Medulla oblongata (tissue), 1 donor: ENCODE results near the gene NMRK2.

ENCODE experiments used
- DNase-seq: peaks from one replicate; pipeline ENCODE4 v3.0.0-alpha.2; 2015; ENCODE audit errors: extremely low spot score

The NMRK2 gene

DNA sequence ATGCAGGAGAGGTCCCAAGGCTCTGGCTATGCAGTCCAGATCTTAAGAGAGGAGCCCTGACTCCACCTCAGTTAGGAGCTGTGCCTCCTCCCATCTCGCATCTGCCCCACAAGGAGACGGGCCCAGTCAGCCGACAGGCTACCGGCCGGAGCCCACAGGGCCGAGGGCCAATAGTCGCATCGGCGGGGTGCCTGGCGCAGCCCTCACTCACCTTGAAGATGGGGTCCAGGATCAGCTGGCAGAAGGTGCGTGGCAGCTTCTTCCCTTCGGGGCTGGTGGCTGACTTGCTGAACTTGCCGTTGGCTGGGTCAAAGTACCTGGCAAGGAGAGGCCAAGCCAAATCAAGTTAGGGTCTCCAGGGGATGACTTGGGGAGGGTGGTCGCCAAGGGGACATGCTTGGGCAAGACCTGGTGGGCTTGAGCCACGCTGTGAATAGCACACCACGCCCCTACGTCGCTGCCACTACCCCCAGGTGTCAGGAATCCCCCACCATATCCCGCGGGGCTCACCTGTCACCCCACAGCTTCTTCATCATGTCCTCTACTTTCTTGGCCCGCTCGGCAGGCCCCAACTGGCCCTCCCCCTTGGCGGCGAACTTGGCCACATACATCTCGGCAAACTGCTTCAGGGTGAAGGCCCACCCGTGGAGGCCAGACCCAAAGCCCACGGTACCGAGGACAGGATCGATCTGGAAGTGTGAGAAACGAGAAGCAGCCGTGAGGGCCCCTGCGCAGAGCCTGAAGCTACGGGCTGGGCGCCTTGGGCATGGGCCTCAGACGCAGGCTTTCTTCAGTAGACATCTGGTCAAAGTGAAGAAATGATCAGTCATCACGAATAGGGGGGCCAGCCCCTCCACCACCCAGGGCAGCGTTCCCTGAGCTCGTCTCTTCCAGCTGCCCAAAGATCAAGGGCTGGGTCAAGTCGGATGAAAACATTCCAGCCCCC, 49.1 kb downstream of the NMRK2 start:
- no peak for DNase-seq

DNA sequence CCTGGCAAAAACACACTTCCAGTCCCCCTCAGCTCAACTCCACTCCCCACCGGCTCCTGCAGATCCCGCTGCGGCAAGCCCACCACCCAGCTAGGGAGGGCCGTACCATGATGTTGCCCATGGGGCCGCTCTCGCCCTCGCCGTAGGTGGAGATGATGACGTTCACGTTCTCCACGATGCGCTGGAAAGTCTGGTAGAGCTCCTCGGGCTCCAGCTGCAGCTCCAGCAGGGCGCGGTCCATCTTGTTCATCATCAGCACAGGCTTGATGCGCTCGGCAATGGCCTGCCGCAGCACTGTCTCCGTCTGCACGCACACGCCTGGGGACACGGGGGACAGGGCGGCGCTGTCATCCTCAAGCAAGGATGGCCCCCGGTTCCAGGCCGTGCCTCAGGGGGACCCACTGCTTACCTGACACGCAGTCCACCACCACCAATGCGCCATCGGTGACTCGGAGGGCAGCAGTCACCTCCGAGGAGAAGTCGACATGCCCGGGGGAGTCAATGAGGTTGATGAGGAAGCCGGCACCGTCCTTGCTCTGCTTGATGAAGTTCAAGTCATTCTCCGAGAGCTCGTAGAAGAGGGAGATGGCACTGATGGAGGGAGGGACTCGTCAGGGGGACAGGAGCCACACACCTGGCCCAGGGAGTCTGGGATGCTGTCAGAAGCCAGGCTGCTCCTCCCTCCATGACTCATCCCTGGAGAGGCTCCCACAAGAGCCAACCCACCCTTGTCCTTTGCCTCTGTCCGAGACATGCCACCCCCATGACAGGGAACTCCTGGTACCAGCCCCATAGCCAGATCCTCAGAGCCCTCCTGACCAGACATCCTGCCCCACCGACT, 50.1 kb downstream of the NMRK2 start:
- DNase-seq: no peak

DNA sequence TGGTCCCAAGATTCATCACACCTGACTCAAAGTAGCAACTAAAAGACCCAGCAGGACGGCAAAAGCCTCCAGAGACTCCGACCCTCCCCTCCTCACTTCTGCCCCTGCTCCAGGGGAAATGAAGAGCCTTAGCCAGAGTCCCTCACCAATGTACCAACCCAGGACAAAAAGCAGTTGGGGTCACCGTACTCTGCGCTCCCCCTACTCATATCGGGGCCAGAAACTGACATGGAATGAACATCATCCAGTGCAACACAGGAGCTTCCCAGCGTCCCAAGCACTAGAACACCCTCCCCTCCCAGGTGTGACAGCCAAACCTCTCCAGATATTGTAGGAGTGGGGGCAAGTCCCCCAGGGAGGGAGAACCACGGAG, 50.7 kb downstream of the NMRK2 start:
- DNase-seq: no peak

DNA sequence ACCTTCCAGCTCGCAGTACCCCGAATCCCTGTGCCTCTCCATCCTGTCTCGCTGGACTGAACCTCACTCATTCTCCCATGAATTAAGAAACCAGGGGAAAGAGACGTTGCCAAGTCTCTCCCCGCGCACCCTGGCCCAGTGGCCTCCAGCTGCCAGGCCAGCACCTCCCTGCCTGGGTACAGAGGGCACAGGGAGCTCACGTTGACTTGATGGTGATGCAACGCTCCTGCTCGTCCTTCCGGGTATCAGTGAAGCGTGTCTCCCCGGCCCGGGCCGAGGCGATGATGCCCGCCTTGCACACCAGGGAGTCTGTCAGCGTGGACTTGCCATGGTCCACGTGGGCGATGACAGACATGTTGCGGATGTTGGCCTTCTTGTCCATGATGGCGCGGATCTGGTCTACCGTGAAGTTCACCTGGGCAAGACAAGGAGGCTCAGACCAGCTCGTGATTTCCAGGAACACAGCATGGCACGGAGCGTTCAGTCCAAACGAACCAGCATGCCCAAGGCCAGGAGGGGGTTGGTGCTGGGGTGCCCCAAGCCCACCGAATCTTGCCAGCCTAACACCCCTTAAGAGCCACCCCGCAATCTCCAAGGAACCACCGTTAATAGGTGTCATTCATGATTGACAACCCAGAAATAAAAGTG, 51.2 kb downstream of the NMRK2 start:
- DNase-seq: no peak

DNA sequence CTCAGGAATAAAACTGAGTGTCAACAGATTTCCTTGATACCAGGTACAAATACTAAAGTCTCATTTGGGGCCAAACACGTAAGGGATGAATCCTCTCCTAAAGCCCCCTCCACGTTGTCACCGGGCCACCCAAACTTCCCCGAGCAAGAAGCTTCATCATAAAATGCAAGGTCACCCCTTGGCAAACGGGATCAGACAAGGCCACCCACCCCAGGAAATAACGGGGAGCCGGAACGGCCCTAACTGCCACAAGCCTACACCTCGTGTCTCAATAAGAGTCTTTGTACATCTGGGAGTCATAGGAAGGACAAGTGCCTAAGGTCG, 51.7 kb downstream of the NMRK2 start:
- peak; percentile 36 for DNase-seq

DNA sequence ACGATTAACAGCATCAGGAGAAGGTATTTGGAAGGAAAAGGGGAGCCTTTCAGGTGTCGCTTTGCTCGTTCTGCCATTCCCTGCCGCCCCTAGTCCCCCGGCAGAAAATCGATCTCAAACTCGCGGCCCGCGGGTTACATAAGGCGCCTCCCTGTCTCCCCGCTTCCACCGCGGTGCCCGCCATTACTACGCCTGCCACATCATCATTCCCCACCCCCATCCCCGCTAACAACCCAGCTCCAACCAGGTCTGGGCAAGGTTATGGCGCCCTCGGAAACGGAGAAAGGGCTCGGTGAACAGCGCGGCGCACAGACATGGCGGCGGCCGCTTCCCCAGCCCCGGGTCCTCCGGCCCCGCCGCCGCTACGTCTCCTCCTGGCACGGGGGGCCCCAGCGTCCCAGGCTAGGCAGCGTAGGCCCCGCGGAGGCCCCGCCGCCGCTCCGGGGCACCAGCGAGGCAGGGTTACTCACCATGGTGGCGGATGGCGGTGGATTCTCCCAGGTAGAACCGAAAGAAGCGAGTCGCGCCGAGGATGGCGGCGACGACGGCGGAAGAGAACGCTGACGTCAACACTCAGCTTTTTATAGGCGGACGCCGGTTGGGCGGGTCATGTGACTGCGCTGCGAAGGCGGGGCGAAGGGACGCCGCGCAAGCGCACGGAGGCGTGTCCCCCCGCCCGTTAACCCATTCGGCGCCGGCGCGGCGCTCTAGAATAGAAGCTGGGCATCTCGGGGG, 52.2 kb downstream of the NMRK2 start, which contains the start of gene EEF2:
EEF2 (minus strand) TSS at position 556 of the 735 bp plus-strand sequence; CDS start at position 473, 83 bp downstream.
- DNase-seq: peak; percentile 91

DNA sequence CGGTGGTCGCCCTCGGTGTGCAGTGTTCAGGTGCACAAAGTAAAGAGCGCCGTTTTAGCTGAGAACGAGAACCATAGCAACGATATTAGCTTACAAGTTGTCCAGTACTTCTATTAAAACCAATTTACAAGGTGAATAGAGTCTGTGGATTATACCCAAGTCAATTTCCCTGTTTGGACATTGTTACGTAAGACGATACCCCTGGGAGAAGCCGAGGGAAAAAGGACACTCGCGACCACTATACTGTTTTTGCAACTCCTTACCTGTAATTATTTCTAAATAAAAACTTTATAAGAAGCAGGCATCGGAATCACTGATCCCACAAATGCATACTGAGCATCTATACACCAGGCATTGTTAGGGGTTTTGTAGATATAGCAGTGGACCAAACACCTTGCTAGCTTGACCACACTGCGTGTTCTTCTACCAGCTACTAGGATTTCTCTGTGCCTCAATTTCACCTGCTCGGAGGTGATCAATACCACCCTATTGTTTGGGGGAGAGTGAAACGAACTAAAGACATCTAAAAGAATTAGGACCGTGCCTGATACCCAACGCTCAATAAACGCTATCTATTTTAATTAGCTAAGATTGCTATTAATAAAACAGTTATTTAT, 52.9 kb downstream of the NMRK2 start:
- DNase-seq: no peak

DNA sequence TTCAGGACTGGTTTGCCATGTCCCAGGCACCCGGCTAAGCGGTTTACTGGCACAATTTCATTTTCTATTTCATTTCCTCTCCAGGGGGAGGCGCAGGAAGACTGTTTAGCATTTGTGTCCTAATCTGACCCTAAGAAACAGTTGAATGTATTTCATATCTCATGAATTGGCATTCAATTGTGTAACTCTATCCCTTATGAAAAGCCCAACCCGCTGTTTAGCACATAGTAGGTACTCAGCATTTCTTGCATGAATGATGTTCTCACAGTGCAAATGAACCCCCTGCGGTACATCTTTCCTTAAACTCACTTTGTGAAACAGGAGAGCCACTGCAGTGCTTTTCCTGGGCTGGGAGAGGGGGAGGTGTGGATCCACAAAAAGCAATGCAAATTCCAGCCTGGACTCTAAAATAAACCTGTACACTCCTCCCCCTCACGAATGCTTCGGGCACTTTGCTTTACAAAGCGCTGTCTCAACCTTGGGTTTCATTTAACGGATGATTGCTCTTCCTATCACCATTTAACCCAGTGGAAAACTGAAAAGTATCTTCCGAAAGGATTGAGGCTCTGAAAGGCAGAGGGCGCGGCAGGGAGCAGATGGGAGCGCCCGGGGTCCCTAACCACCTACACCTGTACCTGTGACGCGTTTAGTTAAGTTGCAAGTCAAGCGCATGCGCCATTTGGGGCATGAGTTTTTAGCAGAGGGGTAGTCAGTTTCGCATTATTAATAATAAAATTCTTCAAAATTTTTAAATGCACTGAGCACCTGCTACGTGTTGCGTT, 53.6 kb downstream of the NMRK2 start:
- DNase-seq: peak; percentile 92

DNA sequence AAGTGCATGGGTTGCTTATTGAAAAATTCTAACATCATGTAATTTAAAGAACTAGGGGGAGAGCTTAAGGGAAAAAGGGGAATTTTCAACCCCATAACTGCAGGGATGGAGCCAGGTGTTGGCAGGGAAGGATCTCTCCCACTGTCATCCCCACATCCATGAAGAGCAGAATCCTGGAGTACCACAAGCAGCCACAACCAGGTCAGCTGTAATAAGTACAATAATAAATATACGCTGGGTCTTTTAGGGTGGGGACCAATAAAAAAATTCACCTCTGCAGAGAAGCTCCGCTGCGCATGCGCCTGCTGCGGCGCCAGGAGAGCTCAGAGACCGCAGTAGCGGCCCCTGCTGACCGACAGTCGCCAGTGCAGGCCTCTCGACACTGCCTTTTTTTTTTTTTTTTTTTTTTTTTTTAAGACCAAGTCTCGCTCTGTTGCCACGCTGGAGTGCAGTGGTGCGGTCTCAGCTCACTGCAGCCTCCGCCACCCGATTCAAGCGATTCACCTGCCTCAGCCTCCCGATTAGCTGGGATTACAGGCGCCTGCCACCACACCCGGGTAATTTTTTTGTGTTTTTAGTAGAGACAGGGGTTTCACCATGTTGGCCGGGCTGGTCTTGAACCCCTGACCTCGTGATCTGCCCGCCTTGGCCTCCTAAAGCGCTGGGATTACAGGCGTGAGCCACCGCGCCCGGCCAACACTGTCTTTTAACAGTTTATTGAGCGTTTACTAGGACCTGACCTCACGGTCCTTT, 54.9 kb downstream of the NMRK2 start:
- peak; percentile 89 for DNase-seq

DNA sequence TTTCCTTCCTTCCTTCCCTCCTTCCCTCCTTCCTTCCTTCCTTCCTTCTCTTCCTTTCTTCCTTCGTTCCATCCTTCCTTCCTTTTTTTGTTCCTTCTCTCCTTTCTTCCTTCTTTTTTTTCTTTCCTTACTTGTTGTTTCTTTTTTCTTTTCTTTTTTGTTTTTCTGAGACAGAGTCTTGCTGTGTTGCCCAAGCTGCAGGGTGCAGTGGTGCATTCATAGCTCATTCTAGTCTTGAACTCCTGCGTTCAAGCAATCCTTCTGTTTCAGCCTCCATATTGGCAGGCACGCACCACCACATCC, 57.9 kb downstream of the NMRK2 start:
- DNase-seq: no peak
